ENCODE results near the gene DEDD. TPM values are rescaled to one million over a fixed set of nuclear protein-coding genes. Genes with fewer than 3 reads are reported as not detected.
"Not testable (repeated sequence)": the region's sequence is repeated elsewhere in the genome, so short reads cannot be mapped to it uniquely, and the experiment has no call there.

DEDD gene
- total RNA-seq, 1 experiment from 2014 or later, result 63.6 TPM

DNA sequence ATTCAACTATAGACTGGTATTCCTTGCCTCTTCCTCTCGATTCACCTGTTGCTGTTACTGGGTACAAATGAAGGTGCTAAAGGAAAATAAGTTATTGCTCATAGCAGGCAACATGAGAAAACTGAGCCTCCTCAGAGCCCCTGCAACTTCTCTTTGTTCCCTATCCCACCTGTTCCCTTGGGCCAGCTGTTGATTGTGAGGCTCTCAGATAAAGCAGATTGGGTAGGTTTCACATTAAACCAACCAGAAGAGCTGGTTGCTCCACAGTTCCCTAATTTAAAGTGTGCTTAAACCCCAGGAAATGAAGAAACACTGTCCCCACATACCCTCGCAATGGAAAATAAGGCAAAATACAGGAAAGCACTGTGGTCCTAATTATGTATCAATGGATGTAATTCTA is 4.8 kb downstream of the DEDD start:
- Histone ChIP-seq H3K4me3 (ENCODE audit: insufficient read depth, low read depth, low read length) (no peak overlapping the region), H3K36me3 (replicated peaks; ENCODE audit: control insufficient read depth, insufficient read depth, low read length) (peaks cover 15% of the 10 kb centered on the region), H3K27me3 (ENCODE audit: control insufficient read depth, insufficient read depth, low read length) (no peaks in the 10 kb centered on the region)
- no peak for DNase-seq

- H3K27me3 ChIP-seq (ENCODE audit: control insufficient read depth, insufficient read depth, low read length), result no peaks in the 10 kb centered on the region
- DNase-seq, result no peak
- H3K4me3 ChIP-seq (ENCODE audit: insufficient read depth, low read depth, low read length), result no peak overlapping the region
- H3K36me3 ChIP-seq (replicated peaks; ENCODE audit: control insufficient read depth, insufficient read depth, low read length), result peaks cover 36% of the 10 kb centered on the region
Observed at GRCh38 chr1:161122967-161123366, 9.5 kb downstream of the DEDD start.

DNA sequence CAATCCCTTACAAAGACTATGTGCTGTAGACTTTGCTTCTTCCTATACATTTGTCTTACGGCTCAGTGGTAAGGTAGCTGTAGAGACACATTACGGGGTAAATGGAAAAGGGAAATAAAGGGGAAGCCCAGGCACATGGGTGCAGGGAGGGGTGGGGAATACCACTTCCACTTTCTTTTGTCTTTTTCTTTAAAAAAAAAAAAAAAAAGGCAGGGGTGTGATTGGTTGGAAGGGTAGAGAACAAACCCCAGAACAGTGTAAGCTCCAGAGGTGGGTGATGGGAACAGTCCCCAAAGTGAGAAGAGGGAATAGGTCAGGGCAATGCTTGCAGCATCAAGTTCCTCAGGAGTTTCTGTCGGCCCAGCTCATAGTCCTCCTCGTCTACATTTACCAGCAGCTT is 10.6 kb downstream of the DEDD start:
- Histone ChIP-seq H3K27me3 (ENCODE audit: control insufficient read depth, insufficient read depth, low read length) (no peaks in the 10 kb centered on the region), H3K36me3 (replicated peaks; ENCODE audit: control insufficient read depth, insufficient read depth, low read length) (peaks cover 36% of the 10 kb centered on the region), H3K4me3 (ENCODE audit: insufficient read depth, low read depth, low read length) (no peak overlapping the region)
- DNase-seq, result no peak

GRCh38 chr1:161121042-161121650 is 11.3 kb downstream of the DEDD start:
- H3K36me3 ChIP-seq (replicated peaks; ENCODE audit: control insufficient read depth, insufficient read depth, low read length), result peaks cover 36% of the 10 kb centered on the region
- no peaks in the 10 kb centered on the region for H3K27me3 ChIP-seq (ENCODE audit: control insufficient read depth, insufficient read depth, low read length)
- H3K4me3 ChIP-seq (ENCODE audit: insufficient read depth, low read depth, low read length), result no peak overlapping the region
- DNase-seq, result no peak

DNA sequence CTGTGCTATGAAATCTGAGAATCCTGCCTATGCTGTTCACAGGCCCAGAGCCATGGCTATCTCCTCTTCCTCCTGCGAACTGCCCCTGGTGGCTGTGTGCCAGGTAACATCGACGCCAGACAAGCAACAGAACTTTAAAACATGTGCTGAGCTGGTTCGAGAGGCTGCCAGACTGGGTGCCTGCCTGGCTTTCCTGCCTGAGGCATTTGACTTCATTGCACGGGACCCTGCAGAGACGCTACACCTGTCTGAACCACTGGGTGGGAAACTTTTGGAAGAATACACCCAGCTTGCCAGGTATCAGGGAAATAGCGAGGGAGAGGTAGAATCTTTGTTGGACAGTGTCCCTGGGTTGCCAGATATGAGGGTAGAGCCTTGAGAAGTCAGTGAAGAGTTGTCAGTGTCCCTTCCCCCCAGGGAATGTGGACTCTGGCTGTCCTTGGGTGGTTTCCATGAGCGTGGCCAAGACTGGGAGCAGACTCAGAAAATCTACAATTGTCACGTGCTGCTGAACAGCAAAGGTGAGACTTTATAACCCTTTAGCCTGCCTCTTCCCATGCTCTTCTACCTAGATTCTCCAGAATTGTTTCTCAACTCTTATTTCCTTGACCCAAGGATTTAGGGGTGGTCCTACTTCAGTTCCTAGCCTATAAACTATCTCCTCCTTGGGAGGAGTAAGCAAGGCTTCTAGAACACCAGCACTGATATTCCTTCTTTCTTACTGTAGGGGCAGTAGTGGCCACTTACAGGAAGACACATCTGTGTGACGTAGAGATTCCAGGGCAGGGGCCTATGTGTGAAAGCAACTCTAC is 13.2 kb downstream of the DEDD start:
- H3K4me3 ChIP-seq (ENCODE audit: insufficient read depth, low read depth, low read length), result peak overlapping the region; percentile 91; the same call in 1 of the 2 replicates
- H3K36me3 ChIP-seq (replicated peaks; ENCODE audit: control insufficient read depth, insufficient read depth, low read length), result peaks cover 35% of the 10 kb centered on the region
- peak; percentile 81 for DNase-seq
- H3K27me3 ChIP-seq (ENCODE audit: control insufficient read depth, insufficient read depth, low read length), result no peaks in the 10 kb centered on the region

GRCh38 chr1:161117759-161118581 is 14.5 kb downstream of the DEDD start, which contains the start of the genes NIT1 and PFDN2:
Gene NIT1, plus strand, starts transcription at chr1:161118105. Its CDS starts 72 bp downstream, at chr1:161118177.
Gene PFDN2, minus strand, starts transcription at chr1:161118037. Its CDS starts 11 bp downstream, at chr1:161118026.
- Histone ChIP-seq H3K4me3 (ENCODE audit: insufficient read depth, low read depth, low read length) (peak within 1 kb of the TSS; percentile 91), H3K36me3 (replicated peaks; ENCODE audit: control insufficient read depth, insufficient read depth, low read length) (peaks cover 27% of the 10 kb centered on the region), H3K27me3 (ENCODE audit: control insufficient read depth, insufficient read depth, low read length) (no peaks in the 10 kb centered on the region)
- peak; percentile 96 for DNase-seq

- H3K4me3 ChIP-seq (ENCODE audit: insufficient read depth, low read depth, low read length), result not testable (repeated sequence)
Observed at GRCh38 chr1:161115961-161116360, 16.5 kb downstream of the DEDD start.

GRCh38 chr1:161115132-161115711 is 17.2 kb downstream of the DEDD start:
- DNase-seq, result no peak
- peaks cover 6% of the 10 kb centered on the region for H3K36me3 ChIP-seq (replicated peaks; ENCODE audit: control insufficient read depth, insufficient read depth, low read length)
- no peak overlapping the region for H3K4me3 ChIP-seq (ENCODE audit: insufficient read depth, low read depth, low read length)
- H3K27me3 ChIP-seq (ENCODE audit: control insufficient read depth, insufficient read depth, low read length), result no peaks in the 10 kb centered on the region

More at GRCh38 chr1:161115961-161116360, 16.5 kb downstream of the DEDD start:
- H3K27me3 ChIP-seq (ENCODE audit: control insufficient read depth, insufficient read depth, low read length); H3K36me3 ChIP-seq (replicated peaks; ENCODE audit: control insufficient read depth, insufficient read depth, low read length); DNase-seq: not testable (repeated sequence)

GRCh38 chr1:161114556-161114955 is 17.9 kb downstream of the DEDD start:
- Histone ChIP-seq H3K4me3 (ENCODE audit: insufficient read depth, low read depth, low read length) (no peak overlapping the region), H3K27me3 (ENCODE audit: control insufficient read depth, insufficient read depth, low read length) (no peaks in the 10 kb centered on the region), H3K36me3 (replicated peaks; ENCODE audit: control insufficient read depth, insufficient read depth, low read length) (no peaks in the 10 kb centered on the region; the same call in 1 of the 2 replicates)
- no peak for DNase-seq

GRCh38 chr1:161113915-161114314 is 18.6 kb downstream of the DEDD start:
- H3K27me3 ChIP-seq (ENCODE audit: control insufficient read depth, insufficient read depth, low read length), result no peaks in the 10 kb centered on the region
- H3K4me3 ChIP-seq (ENCODE audit: insufficient read depth, low read depth, low read length), result no peak overlapping the region

GRCh38 chr1:161111527-161111926 is 20.9 kb downstream of the DEDD start:
- Histone ChIP-seq H3K27me3 (ENCODE audit: control insufficient read depth, insufficient read depth, low read length) (no peaks in the 10 kb centered on the region), H3K4me3 (ENCODE audit: insufficient read depth, low read depth, low read length) (no peak overlapping the region), H3K36me3 (replicated peaks; ENCODE audit: control insufficient read depth, insufficient read depth, low read length) (no peaks in the 10 kb centered on the region; the same call in 1 of the 2 replicates)
- no peak for DNase-seq

More at GRCh38 chr1:161113915-161114314, 18.6 kb downstream of the DEDD start:
- no peak for DNase-seq
- no peaks in the 10 kb centered on the region; the same call in 1 of the 2 replicates for H3K36me3 ChIP-seq (replicated peaks; ENCODE audit: control insufficient read depth, insufficient read depth, low read length)

DNA sequence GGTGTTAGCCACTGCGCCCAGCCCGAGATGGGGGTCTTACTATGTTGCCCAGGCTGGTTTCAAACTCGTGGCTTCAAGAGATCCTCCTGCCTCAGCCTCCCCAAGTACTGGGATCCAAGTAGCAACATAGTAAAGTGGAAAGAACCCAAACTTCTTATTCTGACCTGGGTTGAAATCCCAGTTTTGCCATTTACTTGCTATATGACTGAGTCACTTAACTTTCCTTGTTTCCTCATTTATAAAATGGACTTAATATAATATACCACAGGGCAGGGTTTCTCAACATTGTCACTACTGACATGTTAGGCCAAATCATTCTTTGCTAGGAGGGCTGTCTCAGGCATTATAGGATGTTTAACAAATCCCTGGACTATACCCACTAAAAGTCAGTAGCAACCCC is 21.4 kb downstream of the DEDD start:
- DNase-seq, result no peak
- Histone ChIP-seq H3K27me3 (ENCODE audit: control insufficient read depth, insufficient read depth, low read length) (no peaks in the 10 kb centered on the region), H3K36me3 (replicated peaks; ENCODE audit: control insufficient read depth, insufficient read depth, low read length) (no peaks in the 10 kb centered on the region; the same call in 1 of the 2 replicates), H3K4me3 (ENCODE audit: insufficient read depth, low read depth, low read length) (no peak overlapping the region)

DNA sequence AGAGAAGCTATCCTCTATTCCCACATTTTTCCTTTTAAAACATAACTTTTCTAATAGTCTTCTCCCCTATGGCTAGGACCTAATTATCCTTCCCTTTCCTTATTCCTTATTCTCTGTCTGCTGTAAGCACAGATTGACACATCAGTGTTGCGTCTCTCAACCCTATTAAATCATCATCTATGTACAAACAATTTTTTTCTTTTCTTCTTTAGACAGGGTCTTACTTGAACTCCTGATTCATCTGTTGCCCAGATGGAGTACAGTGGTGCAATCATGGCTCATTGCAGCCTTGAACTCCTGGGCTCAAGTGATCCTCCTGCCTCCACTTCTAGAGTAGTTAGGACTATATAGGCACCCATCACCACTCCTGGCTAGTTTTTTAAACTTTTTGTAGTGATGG is 26.0 kb downstream of the DEDD start:
- Histone ChIP-seq H3K27me3 (ENCODE audit: control insufficient read depth, insufficient read depth, low read length) (no peaks in the 10 kb centered on the region), H3K36me3 (replicated peaks; ENCODE audit: control insufficient read depth, insufficient read depth, low read length) (peaks cover 7% of the 10 kb centered on the region), H3K4me3 (ENCODE audit: insufficient read depth, low read depth, low read length) (no peak overlapping the region)
- no peak for DNase-seq

DNA sequence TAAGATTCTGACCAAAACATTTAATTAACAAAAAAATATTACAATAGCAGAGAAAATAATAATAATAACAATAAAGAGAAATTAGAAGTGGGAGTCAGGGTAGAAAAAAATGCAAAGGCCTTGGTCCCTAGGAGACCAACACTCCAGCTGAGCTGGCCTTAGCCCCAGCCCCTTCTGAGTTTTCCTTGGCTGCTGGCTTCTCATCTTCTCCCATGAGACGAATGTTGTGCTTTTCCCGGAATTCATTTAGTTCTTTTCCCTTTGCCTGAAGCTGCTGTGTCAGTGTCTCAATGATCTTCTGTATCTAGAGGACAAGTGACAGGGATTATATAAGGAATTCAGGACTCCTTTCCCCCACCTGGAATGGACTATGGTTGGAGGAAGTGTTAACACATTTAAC is 31.9 kb downstream of the DEDD start:
- Histone ChIP-seq H3K27me3 (ENCODE audit: control insufficient read depth, insufficient read depth, low read length) (peaks cover 1% of the 10 kb centered on the region; the same call in 1 of the 2 replicates), H3K36me3 (replicated peaks; ENCODE audit: control insufficient read depth, insufficient read depth, low read length) (peaks cover 10% of the 10 kb centered on the region), H3K4me3 (ENCODE audit: insufficient read depth, low read depth, low read length) (no peak overlapping the region)
- no peak for DNase-seq
